Measurements from ENCODE around the gene CT47C1.
"Not testable (repeated sequence)": the region's sequence is repeated elsewhere in the genome, so short reads cannot be mapped to it uniquely, and the experiment has no call there.

The CT47C1 gene

DNA sequence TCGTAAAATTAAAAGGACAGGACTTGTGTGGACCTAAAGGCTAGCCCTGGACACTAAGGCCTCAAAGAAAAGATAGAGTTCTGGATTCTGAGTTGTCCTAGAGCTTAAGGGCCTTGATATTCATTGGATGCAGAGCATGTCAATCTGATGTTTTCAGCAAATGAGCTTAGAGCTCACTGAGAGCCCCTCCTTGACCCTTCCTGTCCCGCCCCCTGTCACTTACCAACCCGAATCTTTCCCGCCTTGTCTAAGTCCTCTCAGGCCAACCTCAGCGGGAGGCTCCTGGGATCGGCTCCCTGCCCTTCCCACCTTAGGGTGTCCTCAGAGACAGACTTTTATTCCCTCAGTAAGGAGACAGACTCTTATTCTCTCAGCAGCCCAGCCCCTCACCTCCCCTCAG lies at the start of gene CT47C1:
CT47C1 (plus strand) TSS at position 250 of the 400 bp plus-strand sequence. CDS start 233 bp downstream, outside the sequence.
- no peak for DNase-seq

DNA sequence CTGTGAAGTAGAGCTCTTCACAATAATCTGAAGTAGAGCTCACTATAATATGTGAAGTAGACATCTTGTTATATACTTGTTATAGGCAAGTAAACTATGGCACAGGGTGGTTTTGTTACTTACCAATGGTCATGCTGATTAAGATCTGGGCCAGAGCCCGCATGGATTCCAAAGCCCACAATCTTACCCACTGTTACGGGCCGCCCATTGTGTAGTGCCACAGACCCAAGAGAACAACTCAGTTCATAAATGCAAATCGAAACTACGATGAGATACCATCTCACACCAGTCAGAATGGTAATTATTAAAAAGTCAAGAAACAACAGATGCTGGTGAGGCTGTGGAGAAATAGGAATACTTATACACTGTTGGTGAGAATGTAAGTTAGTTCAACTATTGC lies 46.9 kb upstream of the CT47C1 start:
- DNase-seq: no peak

DNA sequence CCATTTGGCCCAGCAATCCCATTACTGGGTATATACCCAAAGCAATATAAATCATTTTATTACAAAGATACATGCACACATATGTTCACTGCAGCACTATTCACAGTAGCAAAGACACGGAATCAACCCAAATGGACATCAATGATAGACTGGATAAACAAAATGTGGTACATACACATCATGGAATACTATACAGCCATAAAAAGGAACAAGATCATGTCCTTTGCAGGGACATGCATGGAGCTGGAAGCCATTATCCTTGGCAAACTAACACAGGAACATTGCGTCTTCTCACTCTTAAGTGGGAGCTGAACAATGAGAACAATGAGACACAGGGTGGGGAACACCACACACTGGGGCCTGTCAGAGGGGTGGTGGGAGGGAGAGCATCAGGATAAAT lies 46.4 kb upstream of the CT47C1 start:
- not testable (repeated sequence) for DNase-seq

DNA sequence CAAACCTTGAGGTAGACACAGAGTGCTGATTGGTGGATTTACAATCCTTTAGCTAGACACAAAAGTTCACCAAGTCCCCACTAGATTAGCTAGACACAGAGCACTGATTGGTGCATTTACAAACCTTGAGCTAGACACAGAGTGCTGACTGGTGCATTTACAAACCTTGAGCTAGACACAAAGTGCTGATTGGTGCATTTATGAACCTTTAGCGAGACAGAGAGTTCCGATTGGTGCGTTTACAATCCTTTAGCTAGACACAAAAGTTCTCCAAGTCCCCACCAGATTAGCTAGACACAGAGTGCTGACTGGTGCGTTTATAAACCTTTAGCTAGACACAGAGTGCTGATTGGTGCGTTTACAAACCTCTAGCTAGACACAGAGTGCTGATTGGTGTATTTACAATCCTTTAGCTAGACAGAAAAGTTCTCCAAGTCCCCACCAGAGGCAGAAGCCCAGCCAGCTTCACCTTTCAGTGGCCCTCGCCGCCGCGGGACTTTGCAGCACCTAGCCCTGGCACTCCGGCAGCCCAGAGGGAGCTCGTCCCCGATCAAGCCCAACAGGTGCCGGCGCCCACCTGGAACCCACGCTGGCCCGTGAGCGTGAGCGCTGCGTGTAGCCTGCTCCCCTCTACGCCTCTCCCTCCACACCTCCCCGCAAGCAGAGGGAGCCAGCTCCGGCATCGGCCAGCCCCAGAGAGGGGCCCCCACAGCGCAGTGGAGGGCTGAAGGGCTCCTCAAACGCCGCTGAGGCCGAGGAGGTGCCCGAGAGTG lies 44.6 kb upstream of the CT47C1 start:
- not testable (repeated sequence) for DNase-seq

DNA sequence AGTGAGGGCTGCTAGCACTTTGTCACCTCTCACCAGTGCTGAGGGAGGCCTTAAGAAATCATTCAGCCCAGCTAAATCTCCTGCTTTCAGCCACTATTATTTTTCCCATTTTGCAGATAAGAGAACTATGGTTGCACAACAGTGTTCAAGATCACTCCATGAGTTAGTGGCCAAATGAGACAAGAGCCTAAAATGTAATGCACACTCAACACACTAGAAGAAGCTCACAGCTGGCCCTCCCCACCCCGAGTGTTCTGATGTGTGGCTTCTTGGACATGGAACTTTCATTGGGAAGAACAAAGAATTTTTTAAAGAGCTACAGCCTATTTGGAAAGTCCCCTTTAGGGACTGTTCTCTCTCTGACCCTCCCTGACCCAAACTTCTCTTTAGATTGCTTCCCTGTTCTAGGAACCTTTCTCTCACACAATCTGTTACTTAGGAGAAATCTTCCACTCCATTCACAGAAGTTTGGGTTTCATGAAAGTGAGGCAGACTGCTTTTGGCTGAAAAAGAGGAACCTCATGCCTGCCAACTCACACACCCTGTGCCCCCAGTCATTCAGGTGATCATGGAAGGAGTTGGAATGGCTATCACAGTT lies 44.0 kb upstream of the CT47C1 start:
- no peak for DNase-seq

DNA sequence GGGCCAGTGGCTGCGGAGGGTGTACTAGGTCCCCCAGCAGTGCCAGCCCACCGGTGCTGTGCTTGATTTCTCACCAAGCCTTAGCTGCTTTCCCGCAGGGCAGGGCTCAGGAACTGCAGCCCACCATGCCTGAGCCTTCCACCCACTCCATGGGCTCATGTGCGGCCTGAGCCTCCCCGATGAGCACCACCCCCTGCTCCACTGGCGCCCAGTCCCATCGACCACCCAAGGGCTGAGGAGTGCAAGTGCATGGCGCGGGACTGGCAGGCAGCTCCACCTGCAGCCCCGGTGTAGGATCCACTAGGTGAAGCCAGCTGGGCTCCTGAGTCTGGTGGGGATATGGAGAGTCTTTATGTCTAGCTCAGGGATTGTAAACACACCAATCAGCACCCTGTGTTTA lies 43.1 kb upstream of the CT47C1 start:
- DNase-seq: not testable (repeated sequence)

DNA sequence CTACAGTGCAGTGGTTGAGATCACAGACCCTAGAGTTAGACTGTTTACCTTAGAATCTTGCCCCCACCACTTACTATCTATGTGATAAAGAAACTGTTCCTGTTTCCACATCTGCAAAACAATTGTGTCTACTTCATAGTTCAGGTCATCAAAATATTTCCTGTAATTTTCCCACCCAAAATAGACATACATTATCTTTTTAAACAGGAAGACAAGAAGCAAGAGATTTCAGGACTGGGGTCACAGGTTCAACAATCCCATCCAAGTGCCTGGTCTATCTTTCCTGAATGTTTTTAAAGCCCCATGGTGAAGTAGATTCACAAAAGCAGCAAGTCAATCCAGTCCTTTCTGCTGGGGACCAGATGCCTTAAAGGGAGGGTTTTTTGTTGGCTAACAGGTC lies 41.8 kb upstream of the CT47C1 start:
- no peak for DNase-seq

DNA sequence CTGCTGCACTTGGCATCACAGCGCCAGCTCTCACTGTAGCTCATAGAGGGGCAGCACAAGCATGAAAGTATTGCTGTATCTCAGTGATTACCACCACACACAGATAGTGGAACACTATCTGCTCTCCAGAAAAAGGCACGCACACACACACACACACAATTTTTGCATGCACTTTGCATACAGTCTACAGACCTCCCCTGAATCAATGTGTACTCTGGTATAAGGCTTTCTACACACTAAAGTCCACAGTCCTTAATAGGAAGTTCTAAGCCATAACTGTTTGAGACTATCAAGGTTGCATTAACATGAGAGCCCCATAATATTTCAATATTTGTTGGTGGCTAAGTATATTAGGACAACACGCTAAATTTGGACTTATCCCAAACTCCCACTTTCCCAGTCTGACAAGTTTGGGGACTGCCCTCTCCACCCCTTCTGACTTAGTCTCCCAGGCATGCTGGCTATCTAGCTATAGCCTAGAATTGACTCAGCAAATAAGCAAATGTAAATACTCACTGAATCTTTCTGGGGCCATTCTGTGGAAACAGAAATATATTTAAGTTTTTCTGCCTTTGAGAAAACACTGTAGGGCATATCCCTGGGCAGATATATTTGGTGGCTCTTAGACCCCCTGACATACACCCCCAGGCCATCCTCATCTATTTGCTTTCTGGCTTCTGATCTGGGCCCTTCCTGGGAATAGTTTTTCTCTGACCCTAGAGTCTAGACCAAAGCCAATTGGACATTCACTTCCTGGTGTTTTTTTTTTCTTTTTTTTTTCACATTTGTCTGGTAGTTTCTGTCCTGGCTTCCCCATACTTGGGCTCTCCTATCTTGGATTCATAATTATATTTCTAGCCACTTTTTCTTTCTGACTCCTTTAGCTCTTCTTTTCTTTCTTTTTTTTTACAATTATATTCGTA lies 36.4 kb upstream of the CT47C1 start:
- no peak for DNase-seq

DNA sequence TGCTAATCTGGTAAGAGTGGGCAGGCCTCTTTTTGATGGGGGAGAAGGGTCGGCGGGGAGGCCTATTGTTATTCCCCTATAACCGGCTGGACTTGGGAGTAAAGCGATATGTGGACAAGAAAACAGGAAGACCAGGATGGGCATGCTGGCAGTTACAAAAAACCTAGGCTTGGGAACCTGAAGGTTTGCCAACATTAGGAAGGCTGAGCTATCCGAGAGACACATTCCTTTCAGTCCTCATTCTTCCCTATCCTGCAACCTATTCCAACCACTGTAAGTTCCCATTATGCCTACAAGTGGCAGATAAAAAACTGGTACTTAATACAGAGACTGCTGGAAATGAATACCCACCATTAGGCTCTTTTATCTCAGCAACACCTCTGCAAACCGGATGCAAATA lies 32.4 kb upstream of the CT47C1 start:
- DNase-seq: no peak

DNA sequence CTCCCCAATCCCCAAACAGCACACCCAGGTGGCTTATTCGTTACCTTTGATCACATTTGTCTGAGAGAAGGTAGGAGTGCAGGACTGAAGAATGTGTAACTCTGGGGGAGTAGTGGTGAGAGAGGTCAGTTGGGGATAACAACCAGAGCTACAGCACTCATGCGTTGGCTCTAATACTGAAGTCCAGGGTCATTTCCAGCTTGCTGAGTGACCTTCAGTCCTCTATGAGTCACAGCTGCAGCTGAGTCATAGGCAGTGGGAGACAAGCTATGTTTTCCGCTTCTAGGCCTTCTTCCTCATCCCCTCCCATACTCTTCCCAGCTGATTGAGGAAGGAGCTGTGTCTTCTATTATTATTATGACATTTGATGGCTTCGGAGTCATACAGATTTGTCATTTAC lies 31.6 kb upstream of the CT47C1 start:
- no peak for DNase-seq

DNA sequence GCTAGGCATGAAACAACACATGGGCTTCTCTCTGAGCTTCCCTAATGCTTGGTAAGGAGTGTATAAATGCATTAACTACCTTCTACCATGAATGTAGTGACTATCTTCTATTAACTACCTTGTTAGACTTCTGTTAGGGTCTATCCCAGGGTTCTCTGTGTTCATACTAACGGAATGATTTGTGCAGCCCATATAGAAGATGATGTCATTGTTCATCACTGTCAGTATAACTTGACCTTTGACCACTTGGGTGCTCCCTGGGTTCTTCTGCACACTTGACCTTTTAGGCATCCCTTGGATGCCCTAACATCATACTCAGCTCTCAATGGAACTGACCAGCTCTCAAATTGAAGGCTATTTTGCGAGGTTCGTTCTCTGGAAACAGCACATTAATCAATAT lies 30.8 kb upstream of the CT47C1 start:
- DNase-seq: no peak

DNA sequence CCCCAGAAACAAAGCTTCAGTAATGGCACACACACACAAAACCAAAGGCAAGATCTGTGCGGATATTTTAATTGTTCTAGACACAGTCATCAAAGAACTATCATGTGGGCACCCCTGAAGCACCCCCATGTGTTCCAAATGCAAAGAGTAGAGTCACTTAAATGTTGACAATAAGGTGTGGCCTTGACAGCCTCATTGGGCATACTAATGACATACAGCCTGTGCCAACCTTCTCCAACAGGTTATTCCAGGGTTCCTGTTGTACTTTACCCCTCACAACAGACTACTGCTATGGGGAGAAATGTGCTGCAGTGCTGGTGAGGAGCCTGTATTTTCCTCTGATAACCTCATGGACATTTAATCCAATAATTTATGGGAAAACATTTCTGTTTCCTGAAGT lies 29.8 kb upstream of the CT47C1 start:
- DNase-seq: no peak

DNA sequence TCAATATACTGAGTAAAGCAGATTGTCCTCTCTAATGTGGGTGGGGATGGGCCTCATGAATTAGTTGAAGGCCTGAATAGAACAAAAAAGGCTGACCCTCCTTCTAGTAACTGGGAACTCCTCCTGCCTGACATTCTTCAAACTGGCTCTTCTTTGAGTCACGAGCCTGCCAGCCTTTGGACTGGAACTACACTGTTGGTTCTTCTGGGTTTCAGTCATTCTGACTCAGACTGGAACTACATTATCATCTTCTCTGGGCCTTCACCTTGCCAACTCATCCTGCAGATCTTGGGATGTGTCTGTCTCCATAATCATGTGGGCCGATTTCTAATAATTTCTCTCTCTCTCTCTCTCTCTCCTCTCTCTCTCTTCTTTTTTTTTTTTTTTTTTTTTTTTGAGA lies 26.9 kb upstream of the CT47C1 start:
- no peak for DNase-seq

DNA sequence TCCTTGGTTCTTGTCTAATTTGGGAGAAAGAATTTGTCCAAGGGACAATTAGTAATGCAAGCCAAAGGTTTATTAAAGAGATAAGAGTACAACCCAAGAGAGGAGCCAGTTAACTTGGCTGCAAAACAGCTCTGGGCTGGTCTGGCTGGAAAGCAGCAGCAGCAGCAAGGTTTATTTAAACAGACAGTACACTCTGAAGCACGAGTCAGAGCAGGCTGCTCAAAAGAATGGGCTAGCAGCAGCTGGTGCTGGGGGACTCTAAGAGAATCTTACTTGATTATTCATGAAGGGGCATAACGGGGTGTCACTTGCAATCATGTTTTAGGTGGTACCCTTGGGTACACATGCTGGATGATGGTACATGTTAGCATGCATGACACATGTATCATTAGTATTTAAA lies 17.1 kb upstream of the CT47C1 start:
- peak in 1 of 2 experiments; percentile 0 for DNase-seq

DNA sequence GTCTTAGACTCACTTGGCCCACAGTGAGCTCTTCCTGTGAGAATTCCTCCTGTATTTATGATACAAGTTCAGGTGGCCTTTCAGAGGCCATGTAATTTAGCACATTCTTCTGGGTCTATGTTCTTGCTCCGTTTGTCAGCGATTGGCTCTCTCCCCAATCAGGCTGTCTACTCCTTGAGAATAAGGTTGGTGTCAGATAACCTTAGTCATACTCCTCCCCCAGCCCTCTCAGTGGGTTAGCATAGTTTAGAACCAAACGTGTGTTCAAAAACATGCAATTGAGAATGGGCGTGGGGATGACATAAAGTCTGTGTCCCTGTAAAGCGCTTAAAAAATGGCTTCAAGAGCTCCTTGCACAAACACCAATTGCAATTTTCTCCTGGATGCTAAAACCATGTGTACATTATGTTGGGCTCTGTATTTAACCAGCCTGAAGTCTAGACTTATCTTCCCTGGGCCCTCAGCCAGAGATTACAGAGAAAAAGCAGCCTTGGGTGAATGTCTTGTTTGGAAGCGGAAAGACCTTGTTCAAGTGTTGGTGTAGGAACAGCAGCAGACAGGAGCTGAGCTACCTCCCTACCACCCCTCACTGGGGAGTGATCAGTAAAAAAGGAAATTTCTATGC lies 9.9 kb upstream of the CT47C1 start:
- DNase-seq: no peak

DNA sequence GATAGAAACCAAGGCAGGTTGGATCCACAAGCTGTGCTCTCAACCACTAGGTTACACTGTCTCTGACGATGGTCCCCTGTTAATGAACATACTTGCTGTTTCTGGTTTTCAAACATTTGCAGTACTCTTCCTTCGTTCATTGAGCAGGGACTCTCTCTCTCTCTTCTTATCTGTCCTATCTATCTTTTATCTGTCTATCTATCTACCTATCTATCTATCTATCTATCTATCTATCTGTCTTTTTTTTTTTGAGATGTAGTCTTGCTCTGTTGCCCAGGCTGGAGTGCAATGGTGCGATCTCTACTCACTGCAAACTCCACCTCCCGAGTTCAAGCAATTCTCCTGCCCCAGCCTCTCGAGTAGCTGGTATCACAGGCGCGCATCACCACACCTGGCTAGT lies 9.4 kb upstream of the CT47C1 start:
- DNase-seq: no peak

DNA sequence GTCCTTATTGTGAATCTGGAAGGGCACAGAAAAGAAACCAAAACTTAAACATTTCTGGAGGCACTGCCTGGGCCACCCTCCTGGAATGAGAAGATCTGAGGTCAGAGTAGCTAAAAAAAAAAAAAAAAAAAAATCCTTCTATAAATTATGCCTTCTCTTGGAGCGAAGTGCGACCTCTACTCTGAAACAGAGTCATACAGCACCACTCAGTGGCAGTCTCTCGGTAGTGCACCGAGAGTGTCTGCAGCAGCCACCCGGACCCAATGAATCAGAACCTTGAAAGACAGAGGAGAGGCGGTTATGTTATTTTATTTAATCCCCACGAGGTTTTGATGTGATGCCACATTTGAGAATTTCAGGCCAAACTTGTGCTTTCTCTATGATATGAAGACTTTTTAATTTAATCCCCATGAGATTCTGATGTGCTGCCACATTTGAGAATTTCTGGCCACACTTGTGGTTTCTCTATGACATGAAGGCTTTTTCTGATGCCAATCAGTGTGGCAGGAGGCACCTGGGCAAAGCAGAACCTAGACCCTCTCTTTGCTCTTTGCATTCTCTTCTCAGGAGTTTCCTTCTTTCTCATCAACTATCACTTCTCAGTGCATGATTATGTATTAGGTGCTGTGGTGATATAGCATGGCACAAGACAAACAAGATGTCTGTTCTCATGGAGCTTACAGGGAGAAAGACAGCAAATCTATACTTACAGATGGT lies 5.6 kb upstream of the CT47C1 start:
- DNase-seq: peak; percentile 20 to 44

DNA sequence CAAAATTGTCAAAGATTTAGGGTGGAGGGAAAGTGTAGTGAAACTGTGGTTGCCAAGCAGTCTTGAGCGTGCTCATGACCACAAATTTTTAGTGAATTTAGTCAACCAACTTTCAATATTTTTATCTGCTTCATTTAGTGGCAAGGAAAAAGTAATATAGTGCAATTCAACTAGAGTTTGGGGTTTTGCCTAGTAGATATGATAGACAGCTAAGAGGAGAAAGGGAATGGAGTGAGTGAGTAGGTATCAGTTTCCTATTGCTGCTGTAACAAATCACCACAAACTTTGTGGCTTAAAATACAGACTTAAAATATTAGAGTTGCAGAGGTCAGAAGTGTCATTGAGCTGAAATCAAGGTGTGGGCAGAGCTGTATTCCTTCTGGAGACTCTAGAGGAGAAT lies 3.7 kb upstream of the CT47C1 start:
- DNase-seq: no peak

DNA sequence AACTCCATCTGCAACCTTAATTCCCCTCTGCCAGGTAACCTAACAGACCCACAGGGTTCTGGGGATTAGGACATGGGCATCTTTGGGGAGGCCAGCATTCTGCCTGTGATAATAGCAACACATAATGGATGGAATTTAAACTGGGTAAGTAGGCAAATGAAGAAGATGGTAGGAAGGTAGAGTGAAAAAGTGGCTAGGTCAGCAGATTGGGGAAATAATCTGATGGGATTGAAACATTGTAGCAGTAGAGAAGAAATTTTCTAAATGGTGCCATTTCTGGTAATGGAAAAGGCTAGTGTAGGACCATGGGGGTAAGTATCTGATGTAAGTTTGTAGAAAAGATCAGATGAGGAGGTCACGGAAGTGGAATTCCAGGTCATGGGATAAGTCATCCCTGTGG lies 3.0 kb upstream of the CT47C1 start:
- DNase-seq: no peak

DNA sequence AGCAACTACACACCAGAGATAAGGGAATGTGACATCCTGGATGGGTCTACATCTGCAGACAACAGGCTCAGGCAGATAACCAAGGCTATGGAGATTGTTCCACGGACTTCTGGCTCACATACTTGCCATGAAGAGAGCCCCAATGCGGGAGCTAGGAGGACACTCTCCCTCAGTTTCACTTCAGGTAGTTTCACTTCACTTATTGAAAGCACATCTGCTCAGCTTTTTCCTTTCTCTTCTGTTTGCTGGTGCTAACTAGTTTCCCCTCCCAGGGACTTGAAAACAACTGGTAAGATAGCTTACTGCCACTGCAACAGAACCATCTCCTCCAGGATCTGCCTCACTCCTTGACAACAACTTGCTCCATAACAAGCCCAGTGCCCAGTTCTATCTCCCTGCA lies 1.4 kb upstream of the CT47C1 start:
- DNase-seq: no peak

DNA sequence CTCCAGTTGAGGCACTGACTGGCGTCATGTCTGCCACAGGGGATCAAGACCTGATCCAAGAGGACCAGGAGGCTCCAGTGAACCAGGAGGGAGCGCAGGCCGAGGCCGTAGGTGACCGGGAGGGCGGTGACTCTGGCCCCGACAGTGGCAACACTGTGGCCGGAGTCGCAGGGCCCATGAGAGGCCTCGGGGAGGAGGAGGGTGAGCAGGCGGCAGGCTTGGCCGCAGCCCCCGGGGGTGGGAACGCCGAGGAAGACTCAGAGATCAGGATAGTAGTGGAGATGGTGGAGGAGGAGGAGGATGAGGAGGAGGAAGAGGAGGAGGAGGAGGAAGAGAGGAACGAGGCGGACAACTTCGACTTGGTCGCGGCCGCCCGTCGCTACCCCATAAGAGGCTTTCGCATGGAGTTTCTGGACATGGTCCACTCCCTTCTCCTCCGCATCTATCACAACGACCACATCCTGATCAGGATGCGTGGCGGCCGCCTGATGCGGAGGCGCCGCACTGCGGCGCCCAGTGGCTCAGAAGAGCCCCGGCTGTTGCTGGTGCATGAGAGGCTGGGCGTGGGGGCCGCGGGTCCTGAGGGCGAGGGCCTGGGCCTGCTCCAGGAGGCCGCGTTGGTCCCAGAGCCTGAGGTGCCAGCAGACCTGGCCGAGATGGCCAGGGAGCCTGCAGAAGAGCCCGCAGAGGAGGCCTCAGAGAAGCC lies 560 bp downstream of the CT47C1 start:
- DNase-seq: no peak

DNA sequence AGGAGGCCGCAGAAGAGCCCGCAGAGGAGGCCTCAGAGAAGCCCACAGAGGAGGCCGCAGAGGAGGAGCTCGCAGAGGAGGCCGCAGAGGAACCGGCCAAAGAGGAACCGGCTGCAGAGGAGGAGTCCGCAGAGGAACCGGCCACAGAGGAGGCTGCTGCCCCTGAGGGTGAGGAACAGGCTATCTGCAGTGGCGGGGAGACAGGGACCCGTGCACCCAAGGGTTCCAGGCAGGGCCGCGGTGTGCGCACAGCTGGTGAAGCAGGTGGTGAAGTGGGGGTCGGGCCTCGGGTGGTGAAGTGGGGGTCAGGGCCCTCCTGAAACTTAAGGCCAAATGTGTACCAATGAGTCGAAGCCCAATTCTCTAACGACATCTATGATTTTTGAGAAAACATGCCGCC lies 1.1 kb downstream of the CT47C1 start:
- DNase-seq: no peak
